Left lung (tissue), 10 donors: ENCODE results near the gene TBC1D10A. TPM values are rescaled to one million over a fixed set of nuclear protein-coding genes. Genes with fewer than 3 reads are reported as not detected.

ENCODE experiments used
- ATAC-seq: fragments of 200-7000 bp; cut with Tn5 transposase; one replicate; pipeline ENCODE4 v1.9.1; 2020; ENCODE audit warnings: moderate library complexity
- DNase-seq, 4 donors: peaks; one replicate each; pipeline ENCODE4 v3.0.0-alpha.2; 2013 to 2020
- H3K27ac ChIP-seq, 2 donors: fragments of 200-600 bp; sonication (generic) in 1 of 2; one replicate each; pipeline versions ENCODE4 v1.5.0 to v1.8.0; 2020 to 2021
- H3K27me3 ChIP-seq, 2 donors: fragments of 200-600 bp; sonication (generic) in 1 of 2; one replicate each; pipeline versions ENCODE4 v1.5.0 to v1.8.0; 2020 to 2021
- H3K36me3 ChIP-seq, 2 donors: fragments of 200-600 bp; sonication (generic) in 1 of 2; one replicate each; pipeline versions ENCODE4 v1.5.0 to v1.8.0; 2020 to 2021
- H3K4me1 ChIP-seq, 2 donors: fragments of 200-600 bp; one replicate each; pipeline ENCODE4 v1.8.0; 2021
- H3K4me3 ChIP-seq, 2 donors: fragments of 200-600 bp; sonication (generic) in 1 of 2; one replicate each; pipeline versions ENCODE4 v1.5.0 to v1.8.0; 2020 to 2021; ENCODE audit warnings: mild to moderate bottlenecking in 1 of 2
- H3K9me3 ChIP-seq, 2 donors: fragments of 200-600 bp; sonication (generic) in 1 of 2; one replicate each; pipeline versions ENCODE4 v1.5.0 to v1.8.0; 2020 to 2021
- CTCF ChIP-seq, 2 donors: fragments of 200-600 bp; sonication (generic) in 1 of 2; IDR thresholded peaks; one replicate each; pipeline versions ENCODE4 v1.5.0 to v1.8.0; 2021; ENCODE audit warnings: antibody characterized with exemption in 2 of 2
- intact Hi-C, 2 donors: fragments of 100-400 bp; cut with DNase I; formaldehyde crosslinking; loops; one replicate each; pipeline versions ENCODE4 v1.11.2 to v1.14.2; 2022
- polyA plus RNA-seq, 6 donors: library from polyadenylated mRNA; unstranded; fragments of 120-200 nt; gene quantifications; one replicate each; pipeline ENCODE4 v1.2.1, GENCODE V29; 2013; ENCODE audit not compliant: insufficient read length in 6 of 6
- total RNA-seq, 2 donors: library from RNA; stranded (reverse); fragmentation: NEBNext Ultra II Directional; extraction: Animal tissue kit (Norgen Biotek cat#: 25700); gene quantifications; one replicate each; pipeline ENCODE4 v1.2.1, GENCODE V29; 2021
- donor health status: DM: no; HTN: yes; CAD: no.
- donor health status: DM: no; HTN: no; CAD: no.

The TBC1D10A gene
- total and polyA plus RNA-seq, 8 donors: 15.4 to 25.4 (median 18.2) TPM

GRCh38 chr22:30272781-30273601 lies 53.8 kb downstream of the TBC1D10A start:
- no peak for TF ChIP-seq CTCF (IDR thresholded peaks at IDR 0.05)
- H3K9me3 ChIP-seq: no peaks in the 10 kb centered on the region
- intact Hi-C loops: no loop called here
- H3K27ac ChIP-seq: peak overlapping the region in 1 of 2 donors; percentile 14
- no peak overlapping the region for H3K4me3 ChIP-seq
- H3K4me1 ChIP-seq: peaks cover 6 to 87% of the 10 kb centered on the region in 2 donors
- no peaks in the 10 kb centered on the region for H3K36me3 ChIP-seq
- DNase-seq: no peak
- H3K27me3 ChIP-seq: no peaks in the 10 kb centered on the region
- no peak for ATAC-seq

DNA sequence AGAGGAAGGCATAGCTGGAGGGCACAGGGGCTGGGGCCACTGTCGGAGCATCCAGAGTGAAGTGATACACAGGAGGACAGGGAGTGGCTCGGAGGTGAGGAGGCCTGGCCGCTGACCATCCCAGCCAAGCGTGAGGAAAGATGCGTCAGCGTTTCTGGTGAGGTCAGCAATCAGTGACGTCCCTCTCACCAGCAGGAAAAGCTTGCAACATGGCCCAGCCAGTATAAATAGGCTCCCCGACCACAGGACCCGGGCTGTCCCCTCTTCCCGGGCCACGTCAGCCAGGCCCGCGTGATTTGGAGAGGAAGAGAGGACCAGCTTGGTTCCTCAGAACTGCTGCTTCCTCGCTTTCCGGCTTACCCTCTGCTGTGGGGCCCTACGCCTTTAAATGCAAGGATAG lies 55.9 kb downstream of the TBC1D10A start:
- DNase-seq: peak in 2 of 4 donors; percentile 92 to 96
- peak; percentile 63 for ATAC-seq
- H3K9me3 ChIP-seq: no peaks in the 10 kb centered on the region
- intact Hi-C loops: no loop called here
- H3K36me3 ChIP-seq: no peaks in the 10 kb centered on the region
- no peak for TF ChIP-seq CTCF (IDR thresholded peaks at IDR 0.05)
- peak overlapping the region; percentile 48 to 80 for H3K27ac ChIP-seq
- H3K4me1 ChIP-seq: peaks cover 0 to 77% of the 10 kb centered on the region in 2 donors
- H3K4me3 ChIP-seq: no peak overlapping the region
- H3K27me3 ChIP-seq: no peaks in the 10 kb centered on the region

DNA sequence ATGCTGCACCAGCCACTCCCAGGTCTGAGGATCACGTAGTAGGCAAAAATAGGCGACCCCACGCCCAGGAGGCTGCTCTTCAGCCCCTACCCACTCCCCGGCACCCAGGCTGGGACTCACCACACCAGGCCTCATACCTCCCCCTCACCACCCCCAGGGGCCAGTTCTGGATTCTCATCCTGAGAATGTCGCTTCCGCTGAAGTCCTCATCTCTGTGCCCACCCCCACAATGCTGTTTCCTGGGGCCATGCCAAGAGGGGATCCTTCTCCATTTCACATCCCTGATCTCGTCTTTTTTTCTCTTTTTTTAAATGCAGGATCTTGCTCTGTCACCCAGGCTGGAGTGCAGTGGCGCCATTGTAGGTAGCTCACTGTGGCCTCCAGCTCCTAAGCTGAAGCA lies 58.4 kb downstream of the TBC1D10A start:
- intact Hi-C loops: loop anchor here (10.0 kb wide), 2 partner anchors 116 to 216 kb away; partner anchors contain the start of gene RNF215 (in 1 of the 2)
- H3K4me3 ChIP-seq: peak overlapping the region in 1 of 2 donors; percentile 63
- H3K4me1 ChIP-seq: peaks cover 0 to 84% of the 10 kb centered on the region in 2 donors
- H3K27me3 ChIP-seq: no peaks in the 10 kb centered on the region
- no peak for ATAC-seq
- peaks cover 0 to 5% of the 10 kb centered on the region in 2 donors for H3K36me3 ChIP-seq
- H3K27ac ChIP-seq: peak overlapping the region in 1 of 2 donors; percentile 94
- no peak for TF ChIP-seq CTCF (IDR thresholded peaks at IDR 0.05)
- DNase-seq: no peak
- H3K9me3 ChIP-seq: no peaks in the 10 kb centered on the region

DNA sequence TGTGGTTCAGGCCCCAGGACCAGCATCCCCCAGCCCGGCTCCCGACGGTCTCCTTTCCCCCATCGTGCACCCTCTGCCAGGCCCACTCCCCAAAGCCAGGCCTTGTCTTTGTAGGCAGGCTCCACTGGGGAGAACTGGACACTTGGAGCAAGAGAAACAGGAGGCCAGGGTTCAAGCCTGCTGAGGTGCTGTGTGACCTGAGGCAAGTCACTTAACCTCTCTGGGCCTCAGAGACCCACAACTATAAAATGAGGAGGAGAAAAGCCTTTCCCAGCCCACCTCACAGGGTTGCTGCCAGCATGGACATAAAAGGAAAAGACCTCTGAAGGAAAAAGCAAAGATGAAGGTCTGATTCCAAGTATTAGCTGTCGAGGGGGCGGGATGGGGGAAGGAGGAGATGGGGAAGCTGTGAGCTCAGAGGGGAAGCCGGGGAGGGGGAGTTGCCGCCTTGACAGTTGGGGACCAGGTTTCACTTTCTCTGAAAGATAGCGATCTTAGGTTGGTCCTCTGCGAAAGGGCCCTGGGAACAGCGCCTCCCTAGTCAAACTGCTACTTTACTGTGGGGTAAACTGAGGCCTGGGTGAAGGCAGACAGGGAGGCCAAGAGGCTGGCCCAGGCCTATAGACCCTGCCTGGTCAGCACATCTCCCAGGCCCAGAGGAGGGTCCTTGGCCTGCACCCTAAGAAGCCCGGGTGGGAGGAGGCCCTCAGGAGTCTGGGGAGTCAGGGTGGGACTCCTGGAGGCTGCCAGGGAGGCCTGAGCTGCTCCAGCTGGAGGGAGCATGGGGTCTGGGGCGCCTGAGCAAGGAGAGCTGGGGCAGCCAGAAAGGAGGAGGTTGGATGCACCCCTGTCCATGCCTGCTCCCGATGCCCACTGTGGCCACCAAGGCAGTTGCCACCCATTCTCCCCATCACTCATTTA lies 59.1 kb downstream of the TBC1D10A start:
- peaks cover 0 to 84% of the 10 kb centered on the region in 2 donors for H3K4me1 ChIP-seq
- no peaks in the 10 kb centered on the region for H3K27me3 ChIP-seq
- peaks cover 0 to 5% of the 10 kb centered on the region in 2 donors for H3K36me3 ChIP-seq
- TF ChIP-seq CTCF (IDR thresholded peaks at IDR 0.05): no peak
- H3K9me3 ChIP-seq: no peaks in the 10 kb centered on the region
- intact Hi-C loops: loop anchor here (10.0 kb wide), 2 partner anchors 117 to 217 kb away; partner anchors contain the start of gene RNF215 (in 1 of the 2)
- DNase-seq (peak in 1 of 4 donors; percentile 84), ATAC-seq (no peak)
- H3K27ac ChIP-seq: peak overlapping the region; percentile 77 to 94
- H3K4me3 ChIP-seq: peak overlapping the region in 1 of 2 donors; percentile 63
